HG03095 (cell line): Measurements from ENCODE around the gene CRX.
"Not testable (repeated sequence)": the region's sequence is repeated elsewhere in the genome, so short reads cannot be mapped to it uniquely, and the experiment has no call there.

Experiments
- ATAC-seq: cut with Tn5 transposase; IDR thresholded peaks from one replicate; pipeline ENCODE4 v1.9.1; 2021; ENCODE audit warnings: moderate library complexity; ENCODE audit not compliant: unreplicated experiment

Gene CRX

DNA sequence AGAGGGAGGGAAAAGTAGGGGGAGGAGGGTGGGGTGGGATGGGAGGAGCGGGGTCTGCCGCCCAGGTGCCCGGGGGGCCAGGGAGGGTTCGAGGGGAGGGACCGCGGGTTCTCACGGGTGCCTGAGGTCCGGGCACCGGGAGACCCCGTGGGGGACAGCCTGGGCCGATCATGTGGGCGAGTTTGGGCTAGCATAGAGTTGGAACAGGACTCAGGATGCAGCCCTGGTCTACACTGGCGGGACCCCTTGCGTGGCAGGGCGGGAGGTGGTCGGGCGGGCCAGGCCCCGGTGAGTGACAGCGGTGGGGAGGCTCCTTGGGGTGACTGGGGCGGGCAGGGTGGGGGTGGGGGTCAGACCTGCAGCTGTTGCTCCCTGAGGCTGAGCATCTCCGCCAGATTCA lies 18.6 kb upstream of the CRX start:
- not testable (repeated sequence) for ATAC-seq

DNA sequence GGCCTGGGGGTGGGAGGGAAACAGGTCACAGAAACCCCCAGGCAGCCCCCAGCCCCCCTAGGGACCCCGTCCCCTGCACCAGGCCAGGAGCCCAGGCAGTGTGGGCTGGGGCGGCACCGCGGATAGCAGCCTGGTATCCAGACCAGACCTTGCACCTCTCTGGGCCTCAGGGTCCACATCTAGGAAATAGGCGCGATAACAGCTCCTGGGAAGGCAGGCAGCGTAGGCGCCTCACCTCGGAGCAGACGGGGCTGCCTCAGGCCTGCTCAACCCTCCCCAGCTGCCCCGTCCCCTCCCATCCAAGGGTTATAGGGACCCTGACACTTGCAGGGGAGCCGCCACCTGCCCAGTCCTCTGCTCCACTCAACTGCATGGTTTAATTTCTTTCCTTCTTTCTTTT lies 18.1 kb upstream of the CRX start:
- not testable (repeated sequence) for ATAC-seq

GRCh38 chr19:47804451-47804850 lies 17.3 kb upstream of the CRX start, which contains the start of gene TPRX1:
TPRX1 (minus strand) TSS chr19:47804551; CDS start chr19:47804539, 12 bp downstream.
- ATAC-seq, result not testable (repeated sequence)

GRCh38 chr19:47805313-47805712 lies 16.4 kb upstream of the CRX start:
- ATAC-seq, result no peak

- no peak for ATAC-seq
Observed at GRCh38 chr19:47806435-47806834, 15.3 kb upstream of the CRX start.

DNA sequence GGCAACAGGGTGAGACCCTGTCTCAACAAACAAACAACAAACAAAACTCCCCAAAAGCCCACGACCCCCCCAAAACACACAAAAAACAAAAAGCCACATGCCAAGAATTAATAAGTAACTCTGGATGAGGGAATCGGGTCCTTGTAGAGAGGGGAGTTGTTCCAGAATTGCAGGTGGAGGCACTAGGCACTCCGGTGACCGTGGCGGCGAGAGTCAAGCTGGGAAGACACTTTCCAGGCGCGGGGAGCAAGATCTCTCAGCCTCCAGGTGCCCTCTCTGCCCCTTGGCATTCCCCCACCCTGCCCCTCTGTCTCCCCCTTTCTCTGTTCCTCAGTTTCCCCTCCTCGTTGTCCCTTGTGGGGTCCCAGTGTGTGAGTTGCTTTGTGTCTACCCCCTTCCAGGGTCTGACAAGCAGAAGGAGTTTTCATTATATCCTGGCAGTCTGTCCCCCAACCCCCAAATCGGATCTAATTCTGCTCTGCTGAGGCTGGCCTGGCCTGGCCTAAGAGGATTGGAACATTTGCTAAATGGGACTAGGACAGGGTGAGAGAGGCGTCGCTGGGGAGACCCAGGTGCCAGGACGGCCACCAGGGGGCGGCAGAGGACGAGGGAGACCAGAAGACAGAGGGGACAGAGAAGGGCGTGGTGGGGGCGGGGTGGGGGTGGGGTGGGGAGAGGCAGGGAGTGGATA lies 8.3 kb upstream of the CRX start:
- ATAC-seq, result no peak

DNA sequence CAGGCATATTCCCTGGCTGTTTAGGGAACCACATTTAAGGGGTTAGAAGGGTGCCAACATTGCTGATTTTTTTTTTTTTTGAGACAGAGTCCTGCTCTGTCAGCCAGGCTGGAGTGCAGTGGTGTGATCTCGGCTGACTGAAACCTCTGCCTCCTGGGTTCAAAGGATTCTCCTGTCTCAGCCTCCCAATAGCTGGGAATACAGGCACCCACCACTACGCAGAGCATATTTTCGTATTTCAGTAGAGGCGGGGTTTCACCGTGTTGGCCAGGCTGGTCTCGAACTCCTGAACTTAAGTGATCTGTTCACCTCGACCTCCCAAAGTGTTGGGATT lies 7.8 kb upstream of the CRX start:
- ATAC-seq, result no peak

DNA sequence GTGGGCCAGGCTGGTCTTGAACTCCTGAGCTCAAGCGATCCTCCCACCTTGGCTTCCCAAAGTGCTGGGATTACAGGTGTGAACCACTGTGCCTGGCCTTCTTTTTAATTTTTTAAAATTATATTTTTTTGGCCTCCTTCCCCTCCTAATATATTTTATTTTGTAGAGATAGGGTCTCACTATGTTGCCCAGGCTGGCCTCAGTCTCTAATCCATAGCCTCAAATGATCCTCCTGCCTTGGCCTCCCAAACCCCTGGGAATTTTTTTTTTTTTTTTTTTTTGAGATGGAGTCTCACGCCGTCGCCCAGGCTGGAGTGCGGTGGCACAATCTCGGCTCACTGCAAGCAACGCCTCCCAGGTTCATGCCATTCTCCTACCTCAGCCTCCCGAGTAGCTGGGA lies 5.5 kb upstream of the CRX start:
- ATAC-seq, result not testable (repeated sequence)

DNA sequence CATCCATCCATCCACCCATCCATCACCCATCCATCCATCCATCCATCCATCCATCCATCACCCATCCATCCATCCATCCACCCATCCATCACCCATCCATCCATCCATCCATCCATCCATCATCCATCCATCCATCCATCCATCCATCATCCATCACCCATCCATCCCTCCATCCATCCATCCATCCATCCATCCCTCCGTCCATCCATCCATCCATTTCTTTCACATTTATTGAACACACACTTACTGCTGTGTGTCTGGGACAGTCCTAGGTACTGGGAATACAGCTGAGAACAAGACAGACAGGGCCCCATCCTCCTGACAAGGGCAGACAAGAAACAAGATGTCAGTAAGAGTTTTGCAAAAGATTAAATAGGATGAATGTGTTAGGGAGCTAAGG lies 3.5 kb upstream of the CRX start:
- not testable (repeated sequence) for ATAC-seq

GRCh38 chr19:47819858-47820257 lies 1.9 kb upstream of the CRX start:
- ATAC-seq, result no peak

GRCh38 chr19:47820410-47820809 lies 1.3 kb upstream of the CRX start:
- no peak for ATAC-seq

DNA sequence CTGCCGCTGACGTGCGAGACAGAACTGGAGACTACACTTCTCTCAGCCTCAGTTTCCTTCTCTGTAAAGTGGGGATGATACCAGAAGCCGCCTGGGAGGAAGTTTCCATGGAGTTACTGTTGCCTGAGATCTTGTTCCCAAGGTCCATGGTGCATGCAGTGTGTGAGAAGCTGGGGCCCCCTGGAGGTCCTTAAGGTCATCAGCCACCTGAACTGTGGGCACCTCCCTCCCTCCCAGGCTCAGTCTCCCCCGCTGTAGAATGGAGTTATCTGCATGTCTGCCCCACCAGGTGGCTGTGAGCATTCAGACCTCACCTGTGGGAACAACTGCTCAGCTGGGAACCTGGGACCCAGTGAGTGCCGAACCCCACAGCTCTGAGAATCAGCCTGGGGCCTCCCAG lies 2.7 kb downstream of the CRX start:
- no peak for ATAC-seq

GRCh38 chr19:47826800-47827199 lies 5.1 kb downstream of the CRX start:
- ATAC-seq, result no peak

GRCh38 chr19:47832723-47833122 lies 11.0 kb downstream of the CRX start:
- no peak for ATAC-seq

DNA sequence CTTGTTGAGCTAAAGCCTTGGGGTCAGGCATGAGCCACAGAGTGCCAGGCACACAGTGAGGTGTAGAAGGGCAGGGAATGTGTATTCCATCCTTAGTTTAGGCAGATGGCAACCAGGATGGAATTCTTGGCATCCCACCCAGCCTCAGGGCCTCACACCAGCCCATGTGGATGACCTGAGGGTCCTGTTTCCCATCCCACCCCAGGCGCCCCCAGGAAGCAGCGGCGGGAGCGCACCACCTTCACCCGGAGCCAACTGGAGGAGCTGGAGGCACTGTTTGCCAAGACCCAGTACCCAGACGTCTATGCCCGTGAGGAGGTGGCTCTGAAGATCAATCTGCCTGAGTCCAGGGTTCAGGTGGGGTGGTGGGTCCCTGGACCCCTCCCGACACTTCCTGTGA lies 14.3 kb downstream of the CRX start:
- no peak for ATAC-seq

DNA sequence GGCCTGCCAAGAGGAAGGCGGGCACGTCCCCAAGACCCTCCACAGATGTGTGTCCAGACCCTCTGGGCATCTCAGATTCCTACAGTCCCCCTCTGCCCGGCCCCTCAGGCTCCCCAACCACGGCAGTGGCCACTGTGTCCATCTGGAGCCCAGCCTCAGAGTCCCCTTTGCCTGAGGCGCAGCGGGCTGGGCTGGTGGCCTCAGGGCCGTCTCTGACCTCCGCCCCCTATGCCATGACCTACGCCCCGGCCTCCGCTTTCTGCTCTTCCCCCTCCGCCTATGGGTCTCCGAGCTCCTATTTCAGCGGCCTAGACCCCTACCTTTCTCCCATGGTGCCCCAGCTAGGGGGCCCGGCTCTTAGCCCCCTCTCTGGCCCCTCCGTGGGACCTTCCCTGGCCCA lies 17.7 kb downstream of the CRX start:
- no peak for ATAC-seq

DNA sequence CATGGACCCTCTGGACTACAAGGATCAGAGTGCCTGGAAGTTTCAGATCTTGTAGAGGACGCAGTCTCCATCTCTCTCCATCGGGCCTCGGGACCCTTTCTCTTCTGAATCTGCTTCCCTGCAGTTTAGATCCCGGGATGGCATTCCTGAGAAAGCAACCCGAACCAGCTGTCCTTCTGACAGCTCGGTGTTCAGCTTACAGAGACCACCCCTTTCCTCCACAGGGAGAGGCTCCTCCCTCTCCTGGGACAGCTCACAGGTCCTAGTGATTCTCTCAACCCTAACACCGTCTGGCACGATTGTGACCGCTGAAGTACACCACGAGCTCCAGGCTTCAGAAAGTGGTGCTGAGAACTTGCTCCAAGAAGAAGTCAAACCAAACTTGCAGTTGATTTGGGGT lies 18.2 kb downstream of the CRX start:
- no peak for ATAC-seq

DNA sequence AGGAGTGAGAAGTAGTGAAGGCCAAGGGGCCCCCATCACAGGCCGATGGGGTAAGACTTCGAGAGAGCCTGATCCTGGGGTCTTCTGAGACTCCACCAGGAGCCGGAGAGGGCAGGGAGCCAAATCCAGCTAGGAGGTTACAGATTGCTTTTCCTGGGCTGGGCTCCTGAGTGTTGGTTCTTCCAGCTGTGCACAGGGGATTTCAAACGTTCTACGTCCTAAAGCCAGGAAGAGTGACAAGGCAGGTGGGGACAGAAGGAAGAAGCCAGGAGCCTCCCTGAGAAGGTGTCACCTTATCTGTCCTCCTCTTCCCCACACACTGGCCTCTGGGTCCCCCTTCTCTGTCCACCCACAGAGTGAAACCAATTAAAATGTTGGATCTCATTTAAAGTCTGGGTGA lies 21.2 kb downstream of the CRX start:
- ATAC-seq, result no peak

DNA sequence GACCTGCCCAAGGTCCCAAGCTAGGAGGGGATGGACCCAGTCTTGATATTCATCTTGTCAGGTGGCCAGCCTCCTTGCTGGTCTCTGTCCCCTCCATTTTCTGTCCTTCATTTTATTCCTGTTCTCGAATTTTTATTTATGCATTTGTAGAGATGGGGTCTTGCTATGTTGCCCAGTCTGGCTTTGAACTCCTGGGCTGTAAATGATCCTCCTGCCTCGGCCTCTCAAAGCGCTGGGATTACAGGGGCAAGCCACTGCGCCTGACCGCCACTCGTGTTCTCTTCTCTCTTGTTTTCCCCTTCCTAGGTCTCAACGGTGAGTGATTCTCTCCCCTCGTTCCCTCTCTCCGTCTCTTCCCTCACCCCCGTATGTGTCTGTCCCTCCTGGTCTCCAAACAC lies 26.7 kb downstream of the CRX start:
- no peak for ATAC-seq

GRCh38 chr19:47848823-47849473 lies 27.2 kb downstream of the CRX start:
- ATAC-seq, result no peak

DNA sequence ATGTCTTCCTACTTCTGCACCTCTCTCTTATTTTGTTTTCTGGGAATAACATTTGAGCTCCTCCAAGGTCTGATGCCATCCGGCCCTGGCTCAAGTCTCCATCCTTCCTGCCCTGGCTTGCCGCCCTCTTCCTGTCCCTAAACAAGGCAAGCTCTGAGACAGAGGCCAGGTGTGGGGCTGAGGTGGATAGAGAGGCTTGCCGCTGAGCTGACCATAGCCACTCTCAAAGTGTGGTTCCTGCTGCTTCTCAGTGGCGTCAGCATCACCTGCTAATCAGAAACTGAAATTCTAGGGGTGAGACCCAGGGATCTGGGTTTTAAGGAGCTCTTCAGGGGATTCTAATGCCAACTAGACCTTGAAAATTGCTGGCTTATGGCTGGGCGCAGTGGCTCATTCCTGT lies 31.3 kb downstream of the CRX start:
- no peak for ATAC-seq

GRCh38 chr19:47854459-47854858 lies 32.7 kb downstream of the CRX start:
- no peak for ATAC-seq

GRCh38 chr19:47858231-47858630 lies 36.5 kb downstream of the CRX start:
- not testable (repeated sequence) for ATAC-seq
